NCI-H748 treated with DMSO at 0.1 percent for 48 hours (cell line): Measurements from ENCODE around the gene KRT79.
"Not testable (repeated sequence)": the region's sequence is repeated elsewhere in the genome, so short reads cannot be mapped to it uniquely, and the experiment has no call there.

Source experiments
- DNase-seq: peaks from one replicate; lab custom pipeline; 2025; lab: John Stamatoyannopoulos, UW

The KRT79 gene

GRCh38 chr12:52806821-52807543, 27.1 kb downstream of the KRT79 start:
- no peak for DNase-seq

DNA sequence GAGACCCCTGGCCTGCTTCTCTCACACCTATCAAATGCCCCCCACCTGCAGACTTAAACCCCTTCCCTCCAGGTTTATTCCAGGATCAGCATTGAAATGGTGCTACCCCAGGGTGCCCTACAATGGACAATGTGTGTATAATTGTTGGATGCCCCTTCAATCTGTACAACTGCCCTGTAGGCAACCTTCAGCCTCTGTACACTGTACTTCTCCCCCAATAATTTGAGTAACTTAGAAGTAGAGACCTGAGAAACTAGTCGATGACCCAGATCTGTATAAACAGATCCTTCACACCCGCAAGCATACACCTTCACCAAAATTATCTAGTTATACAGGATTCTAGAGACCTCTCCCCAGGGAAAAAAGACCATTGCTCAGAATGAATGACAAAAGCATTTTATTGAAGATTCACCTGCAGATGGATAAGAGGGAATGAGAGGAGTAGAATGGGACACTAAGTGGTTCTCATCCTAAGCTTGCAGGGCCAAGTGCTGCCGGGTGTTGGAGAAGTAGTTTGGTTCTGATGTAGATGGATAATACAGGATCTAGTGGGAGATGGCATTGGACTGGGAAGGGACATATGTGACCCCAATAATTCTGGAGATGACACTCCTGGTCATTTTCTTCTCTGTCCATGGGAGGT, 27.8 kb downstream of the KRT79 start:
- no peak for DNase-seq

GRCh38 chr12:52805739-52806138, 28.4 kb downstream of the KRT79 start:
- DNase-seq, result no peak

GRCh38 chr12:52805000-52805399, 29.1 kb downstream of the KRT79 start:
- no peak for DNase-seq

DNA sequence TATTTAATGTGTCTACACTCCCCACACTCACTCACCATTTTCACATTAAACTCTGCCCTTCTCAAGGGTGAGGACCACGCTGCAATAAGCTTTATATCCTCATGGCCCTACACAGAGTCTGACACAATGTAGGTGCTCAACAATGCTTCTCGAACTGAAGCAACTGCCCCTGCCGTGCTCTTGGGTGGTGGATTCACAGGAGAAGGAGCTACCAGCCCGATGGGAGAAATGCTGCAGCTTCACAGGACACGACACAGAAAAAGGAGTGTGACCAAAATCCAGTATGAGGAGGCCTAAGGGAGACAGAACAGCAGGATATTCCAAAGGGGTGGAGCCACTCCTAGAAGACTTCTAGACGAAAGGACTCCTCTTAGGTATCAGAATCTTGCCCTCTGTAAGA, 31.7 kb downstream of the KRT79 start:
- DNase-seq, result no peak

DNA sequence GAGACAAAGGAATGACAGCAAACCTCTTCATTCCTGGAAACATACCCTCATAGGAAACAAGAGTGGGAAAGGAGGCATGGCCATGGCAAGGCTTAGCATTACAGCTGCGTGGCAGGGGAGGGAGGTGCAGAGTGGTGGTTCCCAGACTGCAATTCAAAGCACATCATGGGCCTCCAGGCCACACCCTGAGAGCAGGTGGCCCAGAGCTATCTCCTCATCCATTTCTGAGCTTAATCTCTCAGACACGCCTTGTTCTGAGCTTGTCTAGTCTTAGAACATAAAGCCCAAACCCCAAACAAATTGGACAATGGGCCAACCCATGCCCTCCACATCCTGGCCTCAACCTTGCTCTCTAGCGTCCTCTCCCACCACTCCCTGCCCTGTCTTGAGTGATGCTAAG, 32.3 kb downstream of the KRT79 start:
- no peak for DNase-seq

DNA sequence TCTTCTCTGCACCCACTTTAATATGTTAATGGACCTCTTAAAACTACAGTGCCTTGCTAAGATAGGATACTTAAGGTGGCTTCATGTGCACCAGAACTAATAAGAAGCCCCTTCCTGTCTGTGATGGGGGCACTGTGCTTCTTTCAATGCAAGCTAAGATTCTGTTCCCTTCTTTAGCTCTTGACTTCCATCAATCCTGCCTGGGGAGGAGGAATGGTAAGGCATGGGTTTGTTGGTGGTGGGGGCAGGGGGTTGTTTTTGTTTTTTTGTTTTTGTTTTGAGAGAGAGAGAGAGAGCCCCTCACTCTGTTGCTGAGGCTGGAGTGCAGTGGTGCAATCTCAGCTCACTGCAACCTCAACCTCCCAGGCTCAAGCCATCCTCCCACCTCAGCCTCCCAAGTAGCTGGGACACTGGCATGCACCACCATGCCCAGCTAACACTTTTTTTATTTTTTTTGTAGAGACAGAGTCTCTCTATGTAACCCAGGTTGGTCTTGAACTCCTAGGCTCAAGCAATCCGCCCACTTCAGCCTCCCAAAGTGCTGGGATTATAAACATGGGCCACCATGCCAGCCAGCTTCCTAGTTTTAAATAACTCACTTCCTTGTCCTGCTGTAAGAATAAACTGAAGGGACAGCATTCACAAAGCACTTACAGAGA, 33.7 kb downstream of the KRT79 start:
- no peak for DNase-seq

DNA sequence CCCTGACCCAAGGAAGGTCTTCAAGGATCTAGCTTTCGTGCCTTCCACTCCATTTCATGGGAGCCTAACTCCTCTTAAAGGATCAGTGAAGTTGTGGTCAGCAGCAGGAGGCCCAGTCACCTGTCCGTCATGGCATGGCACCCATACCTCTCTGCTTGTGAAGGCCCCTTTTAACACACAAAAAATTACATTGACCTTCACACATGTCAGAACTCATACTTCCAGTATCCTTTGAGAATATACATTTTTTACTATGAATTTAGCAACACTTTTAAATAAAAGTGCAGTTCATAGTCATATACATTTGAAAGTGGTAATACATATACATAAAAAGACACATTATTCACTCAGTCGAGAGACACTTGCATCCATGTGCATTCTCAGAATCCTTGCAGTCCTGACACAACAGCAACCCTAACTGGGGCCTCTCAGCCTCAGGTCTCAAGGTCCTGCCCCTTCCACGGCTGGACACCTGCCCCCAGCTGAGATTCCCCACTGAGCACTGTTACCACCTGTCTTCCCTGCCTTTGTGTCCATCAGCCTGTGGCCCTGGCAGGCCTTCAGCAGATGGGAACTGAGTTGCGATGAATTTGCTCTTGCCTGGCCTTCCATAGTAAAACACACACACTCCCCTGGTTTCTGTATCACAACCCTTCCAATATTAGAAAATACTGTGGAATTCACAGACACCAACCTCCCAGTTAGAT, 34.5 kb downstream of the KRT79 start:
- DNase-seq, result no peak

GRCh38 chr12:52798671-52799504, 35.2 kb downstream of the KRT79 start:
- DNase-seq, result no peak

DNA sequence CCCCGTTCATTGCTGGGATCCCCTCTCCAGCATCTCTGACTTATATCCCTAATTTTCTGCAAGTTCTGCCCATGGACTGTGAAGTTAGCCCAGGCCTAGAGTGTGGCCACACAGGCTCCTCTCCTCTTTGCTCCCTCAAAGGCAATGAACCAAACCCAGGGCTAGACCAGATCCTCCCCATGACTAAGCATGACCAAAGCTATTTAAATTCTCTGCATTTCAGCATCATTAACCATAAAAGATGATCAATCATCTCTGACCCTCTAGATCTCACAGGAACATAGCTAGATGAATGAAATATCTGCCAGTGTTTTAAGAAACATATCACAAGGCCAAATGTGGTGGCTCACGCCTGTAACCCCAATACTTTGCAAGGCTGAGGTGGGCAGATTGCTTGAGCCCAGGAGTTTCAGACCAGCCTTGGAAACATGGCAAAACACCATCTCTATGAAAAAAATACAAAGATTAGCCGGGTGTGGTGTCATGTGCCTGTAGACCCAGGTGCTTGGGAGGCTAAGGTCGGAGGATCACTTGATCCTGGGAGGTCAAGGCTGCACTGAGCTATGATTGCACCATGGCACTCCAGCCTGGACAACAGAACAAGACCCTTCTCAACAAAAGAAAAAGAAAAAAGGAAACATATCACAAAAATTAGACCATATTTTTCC, 36.0 kb downstream of the KRT79 start:
- no peak for DNase-seq

DNA sequence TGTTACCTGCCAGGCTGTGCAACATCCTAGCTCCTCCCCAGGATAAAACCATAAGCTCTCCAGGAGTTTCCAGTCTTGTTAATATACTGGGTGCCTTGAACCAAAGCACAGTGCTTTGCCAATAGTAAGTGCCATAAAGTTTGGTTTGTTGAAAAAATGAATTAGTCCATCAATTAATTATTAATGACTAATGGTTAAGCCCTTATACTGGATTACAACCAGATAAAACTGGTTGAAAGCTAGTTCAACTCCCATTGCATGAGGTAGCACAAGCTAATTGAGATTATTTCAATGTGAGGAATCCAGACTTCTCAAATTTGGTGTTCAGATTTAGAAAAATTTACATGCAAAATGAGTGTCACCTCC, 36.6 kb downstream of the KRT79 start:
- DNase-seq, result no peak

- DNase-seq, result no peak
Observed at GRCh38 chr12:52796839-52797528, 37.1 kb downstream of the KRT79 start.

DNA sequence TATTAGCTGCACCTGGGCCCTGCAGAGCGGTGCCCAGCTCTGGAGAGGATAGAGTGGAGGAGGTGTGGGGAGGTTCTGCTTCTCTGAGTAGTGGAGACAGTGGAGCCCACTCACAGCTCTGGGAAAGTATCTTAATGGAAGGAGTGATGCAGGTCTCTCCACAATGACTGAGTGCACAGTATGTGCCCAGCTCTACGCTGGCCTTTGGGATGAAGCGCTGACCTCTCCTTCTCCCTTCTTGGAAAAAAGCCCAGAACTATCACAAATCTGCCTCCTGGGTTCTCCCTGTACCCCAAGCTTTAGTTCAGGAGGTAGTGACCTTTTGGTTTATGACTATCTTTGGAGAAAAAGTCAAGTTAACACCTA, 37.7 kb downstream of the KRT79 start:
- DNase-seq, result no peak

- no peak for DNase-seq
Observed at GRCh38 chr12:52795694-52796428, 38.2 kb downstream of the KRT79 start, which contains the start of gene KRT3. TSS of gene KRT3 (minus strand) at chr12:52796117. CDS start at chr12:52796042, 75 bp downstream.

DNA sequence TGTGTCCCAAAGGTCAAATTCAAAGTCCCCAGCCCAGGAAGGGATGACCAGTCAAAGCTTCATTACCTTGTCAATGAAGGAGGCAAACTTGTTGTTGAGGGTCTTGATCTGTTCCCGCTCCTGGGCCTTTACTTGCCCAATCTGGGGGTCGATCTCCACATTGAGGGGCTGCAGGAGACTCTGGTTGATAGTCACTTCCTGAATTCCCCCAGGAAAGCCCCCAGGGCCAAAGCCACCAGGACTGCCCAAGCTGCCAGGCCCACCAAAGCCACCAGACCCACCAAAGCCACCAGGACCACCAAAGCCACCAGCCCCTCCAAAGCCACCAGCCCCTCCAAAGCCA, 38.8 kb downstream of the KRT79 start:
- DNase-seq, result not testable (repeated sequence)

DNA sequence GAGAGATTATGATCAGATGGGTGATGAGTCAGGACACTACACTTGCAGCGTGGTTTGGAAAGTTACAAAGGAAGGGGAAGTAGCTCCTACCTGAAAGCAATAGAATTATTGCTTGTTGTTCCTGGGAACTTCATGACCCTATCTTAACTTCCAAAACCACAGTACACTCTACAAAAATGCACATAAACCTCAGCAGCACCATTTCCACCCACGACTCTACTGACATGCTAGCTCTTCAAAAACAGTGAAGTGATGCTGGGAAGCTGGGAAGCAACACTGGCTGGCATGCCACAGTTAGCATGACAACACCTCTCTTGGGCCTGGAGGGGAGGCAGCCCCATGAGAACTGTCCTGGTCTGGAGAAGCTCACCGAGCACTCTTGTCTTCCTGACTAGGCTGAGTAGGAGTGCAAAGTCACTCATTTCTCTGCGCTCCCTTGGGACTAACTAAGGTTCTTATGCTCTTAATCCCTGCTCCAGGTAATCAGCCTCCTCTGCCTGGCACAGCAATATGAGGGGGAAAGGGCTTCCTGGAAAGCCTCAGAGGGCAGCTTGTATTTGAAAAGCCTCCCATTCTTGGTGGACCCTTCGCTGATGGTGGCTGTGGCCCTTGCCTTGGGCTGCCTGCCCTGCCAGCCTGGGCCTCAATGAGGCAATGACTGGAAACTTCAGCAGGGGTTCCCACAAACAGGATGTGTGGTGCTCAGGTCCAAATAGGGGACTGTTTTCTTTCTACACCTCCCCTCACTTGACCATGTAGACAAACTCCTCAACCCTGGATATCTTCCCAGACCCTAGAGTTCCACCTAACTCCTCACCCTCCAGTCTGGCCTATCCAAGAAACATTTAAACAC, 39.4 kb downstream of the KRT79 start:
- DNase-seq, result no peak

GRCh38 chr12:52792185-52793029, 41.7 kb downstream of the KRT79 start:
- no peak for DNase-seq
